H9 (cell line): ENCODE data around the gene PLA2G2F. TPM values are rescaled to one million over a fixed set of nuclear protein-coding genes. Genes with fewer than 3 reads are reported as not detected.

Experiments
- DNase-seq: peaks from one replicate; pipeline ENCODE4 v3.0.0-alpha.2; 2017
- H2AFZ ChIP-seq: one replicate; pipeline ENCODE4 v1.6.1; 2013; ENCODE audit warnings: mild to moderate bottlenecking, low read length, control low read depth, moderate library complexity
- H2AK5ac ChIP-seq: 2 replicates; pipeline ENCODE4 v1.6.1; 2013; ENCODE audit warnings: low read length, control low read depth, mixed read lengths; ENCODE audit not compliant: insufficient read length
- H2BK120ac ChIP-seq: one replicate; pipeline ENCODE4 v1.6.1; 2013; ENCODE audit warnings: low read depth, mild to moderate bottlenecking, low read length, control low read depth, inconsistent platforms; ENCODE audit not compliant: poor library complexity, severe bottlenecking
- H2BK12ac ChIP-seq: 2 replicates; pipeline ENCODE4 v1.6.1; 2013; ENCODE audit warnings: low read length, control low read depth, mixed read lengths, low read depth; ENCODE audit not compliant: insufficient read length
- H2BK15ac ChIP-seq: 2 replicates; pipeline ENCODE4 v1.6.1; 2013; ENCODE audit warnings: low read depth, low read length, control low read depth
- H2BK20ac ChIP-seq: one replicate; pipeline ENCODE4 v1.6.1; 2013; ENCODE audit warnings: low read depth, mild to moderate bottlenecking, low read length, control low read depth, inconsistent platforms; ENCODE audit not compliant: poor library complexity, severe bottlenecking
- H2BK5ac ChIP-seq: 2 replicates; pipeline ENCODE4 v1.6.1; 2013; ENCODE audit warnings: low read length, control low read depth, mixed read lengths; ENCODE audit not compliant: insufficient read length
- H3K14ac ChIP-seq: 2 replicates; pipeline ENCODE4 v1.6.1; 2013; ENCODE audit warnings: low read length, control low read depth; ENCODE audit not compliant: insufficient read depth
- H3K18ac ChIP-seq: 2 replicates; pipeline ENCODE4 v1.6.1; 2013; ENCODE audit warnings: low read depth, mild to moderate bottlenecking, mixed read lengths, low read length, control low read depth; ENCODE audit not compliant: insufficient read length
- H3K23ac ChIP-seq: 2 replicates; pipeline ENCODE4 v1.6.1; 2013; ENCODE audit warnings: low read length, control low read depth, mixed read lengths, low read depth; ENCODE audit not compliant: insufficient read length
- H3K23me2 ChIP-seq: 2 replicates; pipeline ENCODE4 v1.6.1; 2013; ENCODE audit warnings: low read depth, mild to moderate bottlenecking, mixed read lengths, low read length, control low read depth; ENCODE audit not compliant: insufficient read length, poor library complexity, severe bottlenecking
- H3K27ac ChIP-seq: 2 replicates; pipeline ENCODE4 v1.5.1; 2013; ENCODE audit warnings: low read length, control low read depth, mixed read lengths, low read depth; ENCODE audit not compliant: insufficient read length
- H3K27me3 ChIP-seq: 2 replicates; pipeline ENCODE4 v1.6.1; 2013; ENCODE audit warnings: low read length, control low read depth, inconsistent platforms; ENCODE audit not compliant: insufficient read depth
- H3K4ac ChIP-seq: 2 replicates; pipeline ENCODE4 v1.6.1; 2013; ENCODE audit warnings: low read depth, mild to moderate bottlenecking, control low read depth, inconsistent platforms, low read length, moderate library complexity
- H3K4me1 ChIP-seq: 2 replicates; pipeline ENCODE4 v1.6.1; 2013; ENCODE audit warnings: low read length, control low read depth, inconsistent platforms; ENCODE audit not compliant: insufficient read depth
- H3K4me2 ChIP-seq: 2 replicates; pipeline ENCODE4 v1.6.1; 2013; ENCODE audit warnings: low read length, control low read depth, mixed read lengths; ENCODE audit not compliant: insufficient read length, insufficient read depth
- H3K56ac ChIP-seq: 2 replicates; pipeline ENCODE4 v1.6.1; 2013; ENCODE audit warnings: low read depth, mild to moderate bottlenecking, mixed read lengths, low read length, control low read depth; ENCODE audit not compliant: insufficient read length
- H3K79me1 ChIP-seq: 2 replicates; pipeline ENCODE4 v1.6.1; 2013; ENCODE audit warnings: low read depth, mild to moderate bottlenecking, moderate library complexity, low read length, control low read depth, inconsistent platforms; ENCODE audit not compliant: insufficient read depth, poor library complexity, severe bottlenecking
- H3K79me2 ChIP-seq: 2 replicates; pipeline ENCODE4 v1.6.1; 2013; ENCODE audit warnings: low read length, control low read depth, inconsistent platforms; ENCODE audit not compliant: insufficient read depth
- H3K9ac ChIP-seq: 2 replicates; pipeline ENCODE4 v1.6.1; 2013; ENCODE audit warnings: low read length, control low read depth, mixed read lengths; ENCODE audit not compliant: insufficient read length; ENCODE audit errors: extremely low read depth
- H3K9me3 ChIP-seq: one replicate; pipeline ENCODE4 v1.6.1; 2013; ENCODE audit warnings: low read depth, low read length, inconsistent platforms; ENCODE audit not compliant: control insufficient read depth
- H3T11ph ChIP-seq: one replicate; pipeline ENCODE4 v1.6.1; 2013; ENCODE audit warnings: mild to moderate bottlenecking, low read length, control low read depth, inconsistent platforms
- H4K20me1 ChIP-seq: one replicate; pipeline ENCODE4 v1.6.1; 2013; ENCODE audit not compliant: control insufficient read depth, insufficient read length, insufficient read depth
- H4K5ac ChIP-seq: 2 replicates; pipeline ENCODE4 v1.6.1; 2013; ENCODE audit warnings: low read depth, mild to moderate bottlenecking, mixed read lengths, low read length, control low read depth; ENCODE audit not compliant: insufficient read length
- H4K8ac ChIP-seq: replicated peaks from 2 replicates; pipeline ENCODE4 v1.6.1; 2013; ENCODE audit warnings: low read length, control low read depth, mixed read lengths, low read depth; ENCODE audit not compliant: insufficient read length
- H4K91ac ChIP-seq: 2 replicates; pipeline ENCODE4 v1.6.1; 2013; ENCODE audit warnings: low read depth, mild to moderate bottlenecking, moderate library complexity, mixed read lengths, low read length, control low read depth; ENCODE audit not compliant: insufficient read length
- H3K27ac Mint-ChIP-seq, 3 experiments: 2 replicates in 2 of 3; 3 replicates in 1 of 3; pipeline ENCODE4 v1.8.0; 2020 to 2021; ENCODE audit warnings: mixed read lengths in 3 of 3, mild to moderate bottlenecking in 1 of 3, moderate library complexity in 1 of 3
- H3K27me3 Mint-ChIP-seq: 2 replicates; pipeline ENCODE4 v1.8.0; 2021; ENCODE audit warnings: low read depth, mild to moderate bottlenecking, moderate library complexity, mixed read lengths
- H3K36me3 Mint-ChIP-seq, 3 experiments: 2 replicates in 2 of 3; 3 replicates in 1 of 3; pipeline ENCODE4 v1.8.0; 2020 to 2021; ENCODE audit warnings: low read depth in 3 of 3, mixed read lengths in 3 of 3; ENCODE audit not compliant: insufficient read depth in 1 of 3
- H3K4me1 Mint-ChIP-seq, 2 experiments: 2 replicates each; pipeline ENCODE4 v1.8.0; 2020; ENCODE audit warnings: mixed read lengths in 2 of 2
- H3K4me3 Mint-ChIP-seq, 2 experiments: 2 replicates in 1 of 2; 3 replicates in 1 of 2; pipeline ENCODE4 v1.8.0; 2020 to 2021; ENCODE audit warnings: mild to moderate bottlenecking in 2 of 2, mixed read lengths in 2 of 2, moderate library complexity in 1 of 2
- H3K9me3 Mint-ChIP-seq, 2 experiments: 2 replicates in 1 of 2; 3 replicates in 1 of 2; pipeline ENCODE4 v1.8.0; 2020; ENCODE audit warnings: mild to moderate bottlenecking in 2 of 2, mixed read lengths in 2 of 2, moderate library complexity in 1 of 2
- CTCF ChIP-seq: fragments of 200-600 bp; sonication (generic); conservative IDR thresholded peaks from 3 replicates; pipeline ENCODE4 v1.8.0; 2021; ENCODE audit warnings: antibody characterized with exemption, mild to moderate bottlenecking
- WGBS: extraction: QIAGEN DNeasy Blood & Tissue Kit; methylation state at CpG from one replicate; pipeline ENCODE4 v1.1.7; 2013; ENCODE audit warnings: missing lambda C conversion rate, low lambda C conversion rate, mixed read lengths; ENCODE audit not compliant: insufficient read length; ENCODE audit errors: extremely low coverage; 5-methylcytosine and 5-hydroxymethylcytosine counted together
- total RNA-seq: library from RNA; stranded (reverse); gene quantifications from 2 replicates; pipeline ENCODE4 v1.2.1, GENCODE V29; 2021

PLA2G2F gene
- total RNA-seq, 1 experiment from 2014 or later = not detected

GRCh38 chr1:20115479-20115878, 23.6 kb upstream of the PLA2G2F start:
- H2BK120ac ChIP-seq = no peak overlapping the region
- no peak overlapping the region for H3T11ph ChIP-seq
- H3K14ac ChIP-seq = no peak overlapping the region
- H3K4me2 ChIP-seq = no peak overlapping the region
- no peak overlapping the region for H3K4me3 Mint-ChIP-seq
- no peak overlapping the region for H2BK5ac ChIP-seq
- H4K5ac ChIP-seq = no peak overlapping the region
- no CpG with 5 or more reads among the region's 4 CpGs for WGBS
- no peaks in the 10 kb centered on the region for H3K79me2 ChIP-seq
- H3K36me3 Mint-ChIP-seq = no peaks in the 10 kb centered on the region
- H4K20me1 ChIP-seq = no peaks in the 10 kb centered on the region
- H4K91ac ChIP-seq = no peak overlapping the region
- H3K4ac ChIP-seq = no peak overlapping the region
- TF ChIP-seq CTCF = peak; percentile 48
- no peak overlapping the region for H3K27ac ChIP-seq
- DNase-seq = no peak
- no peaks in the 10 kb centered on the region for H3K4me1 ChIP-seq
- 0 out of 5 replicates have a peak, but pooled peaks cover 0 to 4% of the 10 kb centered on the region in 2 experiments for H3K9me3 Mint-ChIP-seq
- no peak overlapping the region for H3K9ac ChIP-seq
- no peak overlapping the region for H3K56ac ChIP-seq
- H3K18ac ChIP-seq = no peak overlapping the region
- H3K9me3 ChIP-seq = no peaks in the 10 kb centered on the region
- H2AFZ ChIP-seq = no peak overlapping the region
- no peak overlapping the region for H4K8ac ChIP-seq
- no peaks in the 10 kb centered on the region for H3K79me1 ChIP-seq
- H2AK5ac ChIP-seq = no peak overlapping the region
- H3K23ac ChIP-seq = no peak overlapping the region
- peaks cover 10% of the 10 kb centered on the region for H3K27me3 Mint-ChIP-seq
- peaks cover 6 to 16% of the 10 kb centered on the region in 2 experiments for H3K4me1 Mint-ChIP-seq
- peaks cover 4% of the 10 kb centered on the region for H3K23me2 ChIP-seq
- H3K27me3 ChIP-seq = no peaks in the 10 kb centered on the region
- no peak overlapping the region for H2BK20ac ChIP-seq
- no peak overlapping the region for H2BK12ac ChIP-seq
- no peak overlapping the region for H3K27ac Mint-ChIP-seq
- no peak overlapping the region for H2BK15ac ChIP-seq
